Pancreas (tissue), 10 donors: ENCODE results near the gene TMTC2. TPM values are rescaled to one million over a fixed set of nuclear protein-coding genes. Genes with fewer than 3 reads are reported as not detected.
A peak's percentile ranks its signal among the peaks of the same experiment; 100 is the strongest.

Source experiments
- ATAC-seq, 4 donors: fragments of 200-7000 bp; cut with Tn5 transposase; one replicate each; pipeline versions ENCODE4 v1.8.0 to v1.9.1; 2020; ENCODE audit warnings: mild to moderate bottlenecking in 4 of 4, moderate library complexity in 4 of 4
- DNase-seq, 6 donors: peaks; one replicate each; pipeline ENCODE4 v3.0.0-alpha.2; 2020
- FAIRE-seq: peaks from 2 replicates; lab custom pipeline; 2012; peaks lifted over from hg19 to GRCh38; lab: Jason Lieb, UNC
- H3K27ac ChIP-seq, 4 donors: fragments of 200-600 bp; sonication (generic); 1 replicate in 3 of 4; 2 replicates in 1 of 4; pipeline versions ENCODE4 v1.5.0 to v1.8.0; 2020
- H3K27me3 ChIP-seq, 4 donors: fragments of 200-600 bp; one replicate each; pipeline ENCODE4 v1.8.0; 2021
- H3K36me3 ChIP-seq, 3 donors: fragments of 200-600 bp; sonication (generic) in 1 of 3; one replicate each; pipeline versions ENCODE4 v1.5.0 to v1.8.0; 2020 to 2021
- H3K4me1 ChIP-seq, 3 donors: fragments of 200-600 bp; one replicate each; pipeline ENCODE4 v1.8.0; 2021
- H3K4me3 ChIP-seq, 4 donors: fragments of 200-600 bp; sonication (generic) in 2 of 4; one replicate each; pipeline versions ENCODE4 v1.5.0 to v1.8.0; 2020 to 2021
- H3K9me3 ChIP-seq, 4 donors: fragments of 200-600 bp; one replicate each; pipeline ENCODE4 v1.8.0; 2021
- WGBS, 2 donors: extraction: QIAGEN DNeasy Blood & Tissue Kit; methylation state at CpG; one replicate each; pipeline ENCODE4 v1.1.7; 2013; 5-methylcytosine and 5-hydroxymethylcytosine counted together
- intact Hi-C, 3 donors: fragments of 100-400 bp; cut with DNase I; formaldehyde crosslinking; loops; one replicate each; pipeline versions ENCODE4 v1.11.1 to v1.14.2; 2022
- polyA plus RNA-seq, 2 donors: library from polyadenylated mRNA; stranded (reverse); fragments of 200-250 nt; gene quantifications; one replicate each; pipeline ENCODE4 v1.2.3, GENCODE V29; 2013
- total RNA-seq, 6 donors: library from RNA; stranded (reverse); fragmentation: NEBNext Ultra II Directional in 4 of 6; extraction: Animal tissue kit (Norgen Biotek cat#: 25700) in 4 of 6; gene quantifications; one replicate each; pipeline versions ENCODE4 v1.2.1 to v1.2.4, GENCODE V29; 2021 to 2023
- TF ChIP-seq, protein P1 (sequence below), 4 donors: fragments of 200-600 bp; sonication (generic) in 3 of 4; IDR thresholded peaks; one replicate each; pipeline versions ENCODE4 v1.5.0 to v1.8.0; 2021; ENCODE audit warnings: antibody characterized with exemption in 4 of 4
- donor health status: healthy with polysubstance abuse.
- donor health status: DM: no; HTN: no; CAD: no; lungs with moderate emphysema.
- donor health status: DM: no; HTN: no; CAD: no.
- donor health status: control.
- donor health status: control.
- donor health status: Bipolar disorder and iron deficiency.
- donor health status: DM: yes; HTN: yes; CAD: no.
- donor health status: DM: no; HTN: no; CAD: no.
- donor health status: DM: no; HTN: no; CAD: no.
- donor health status: DM: yes; HTN: yes; CAD: no.

TMTC2 gene
- total and polyA plus RNA-seq, 8 donors = 5.3 to 14.4 (median 6.4) TPM

DNA sequence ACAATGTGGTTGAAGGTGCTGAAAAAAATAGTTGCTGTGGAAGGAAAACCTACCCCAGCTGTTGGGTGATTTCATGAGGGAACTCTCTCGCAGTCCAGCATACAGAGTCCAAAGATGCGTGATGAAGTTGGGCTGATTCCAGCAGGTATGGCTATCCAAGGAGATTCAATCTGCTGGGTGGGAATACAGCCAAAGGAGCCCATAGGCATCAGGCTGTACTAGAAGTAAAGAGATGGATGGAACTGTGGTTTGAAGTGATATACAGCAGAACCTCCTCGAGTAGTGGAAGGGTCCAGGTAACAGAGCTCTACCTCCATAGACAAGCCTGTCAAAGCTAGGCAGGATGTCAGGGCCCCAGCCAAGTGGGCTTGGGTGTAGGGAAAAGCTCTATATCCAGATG is 11.5 kb upstream of the TMTC2 start:
- TF ChIP-seq, protein P1, sequence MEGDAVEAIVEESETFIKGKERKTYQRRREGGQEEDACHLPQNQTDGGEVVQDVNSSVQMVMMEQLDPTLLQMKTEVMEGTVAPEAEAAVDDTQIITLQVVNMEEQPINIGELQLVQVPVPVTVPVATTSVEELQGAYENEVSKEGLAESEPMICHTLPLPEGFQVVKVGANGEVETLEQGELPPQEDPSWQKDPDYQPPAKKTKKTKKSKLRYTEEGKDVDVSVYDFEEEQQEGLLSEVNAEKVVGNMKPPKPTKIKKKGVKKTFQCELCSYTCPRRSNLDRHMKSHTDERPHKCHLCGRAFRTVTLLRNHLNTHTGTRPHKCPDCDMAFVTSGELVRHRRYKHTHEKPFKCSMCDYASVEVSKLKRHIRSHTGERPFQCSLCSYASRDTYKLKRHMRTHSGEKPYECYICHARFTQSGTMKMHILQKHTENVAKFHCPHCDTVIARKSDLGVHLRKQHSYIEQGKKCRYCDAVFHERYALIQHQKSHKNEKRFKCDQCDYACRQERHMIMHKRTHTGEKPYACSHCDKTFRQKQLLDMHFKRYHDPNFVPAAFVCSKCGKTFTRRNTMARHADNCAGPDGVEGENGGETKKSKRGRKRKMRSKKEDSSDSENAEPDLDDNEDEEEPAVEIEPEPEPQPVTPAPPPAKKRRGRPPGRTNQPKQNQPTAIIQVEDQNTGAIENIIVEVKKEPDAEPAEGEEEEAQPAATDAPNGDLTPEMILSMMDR (IDR thresholded peaks at IDR 0.05) = no peak
- no peak overlapping the region for H3K4me3 ChIP-seq
- FAIRE-seq (no peak), ATAC-seq (no peak), DNase-seq (no peak)
- H3K4me1 ChIP-seq = no peaks in the 10 kb centered on the region
- H3K27me3 ChIP-seq = no peaks in the 10 kb centered on the region
- H3K9me3 ChIP-seq = no peaks in the 10 kb centered on the region
- intact Hi-C loops = no loop called here
- WGBS, 2 donors = 72 to 80% methylated on average over 3 of the region's 3 CpGs
- no peaks in the 10 kb centered on the region for H3K36me3 ChIP-seq
- no peak overlapping the region for H3K27ac ChIP-seq

DNA sequence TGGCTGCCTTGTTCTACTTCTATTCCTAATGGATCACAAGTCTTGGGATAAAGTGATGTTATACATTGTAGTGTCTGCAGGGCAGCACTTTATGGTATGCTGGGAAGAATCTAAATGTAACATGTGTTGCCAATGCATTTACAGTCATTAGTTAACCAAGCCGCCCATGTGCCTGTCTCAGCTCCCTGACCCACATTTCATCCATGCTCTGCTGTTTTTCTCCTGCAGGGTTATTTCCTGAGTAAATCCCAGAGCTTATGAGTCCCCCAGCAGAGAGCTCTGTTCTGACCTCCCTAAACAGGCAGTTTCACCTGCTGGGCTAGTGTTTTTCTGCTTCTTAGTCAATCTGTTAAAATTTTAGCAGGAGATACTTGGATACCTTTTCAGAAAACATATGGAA is 4.4 kb upstream of the TMTC2 start:
- TF ChIP-seq, protein P1 (IDR thresholded peaks at IDR 0.05) = no peak
- no peak for DNase-seq
- WGBS, 2 donors = 14 to 16% methylated on average over 1 of the region's 1 CpG
- Histone ChIP-seq H3K4me3 (no peak overlapping the region), H3K9me3 (no peaks in the 10 kb centered on the region), H3K36me3 (no peaks in the 10 kb centered on the region), H3K27ac (peak overlapping the region in 3 of 4 donors; percentile 6 to 50 (median 39)), H3K4me1 (peaks cover 2 to 28% (median 17%) of the 10 kb centered on the region in 3 donors), H3K27me3 (no peaks in the 10 kb centered on the region)
- no peak for FAIRE-seq
- no peak for ATAC-seq
- intact Hi-C loops = no loop called here

DNA sequence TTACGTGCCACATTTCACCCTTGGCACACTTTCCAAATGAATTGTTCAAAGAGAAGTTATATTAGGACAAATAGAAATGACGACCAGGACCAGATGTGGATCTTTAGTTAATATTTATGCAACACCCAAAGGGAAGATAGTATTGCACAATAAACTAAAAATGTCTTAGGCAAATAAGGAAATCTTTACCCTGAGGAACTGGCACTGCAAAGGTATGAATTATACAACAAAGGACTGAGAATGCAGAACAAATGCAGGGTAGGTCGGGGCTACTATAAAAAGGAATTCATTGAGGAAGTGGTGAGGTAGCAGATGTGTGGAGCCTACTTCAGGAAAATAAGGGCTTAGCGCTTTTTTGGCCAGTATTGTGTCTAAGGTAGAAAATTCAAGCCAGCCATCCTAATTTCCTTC is 3.9 kb upstream of the TMTC2 start:
- WGBS, 2 donors = 7 to 11% methylated on average over 4 of the region's 4 CpGs
- TF ChIP-seq, protein P1 (IDR thresholded peaks at IDR 0.05) = no peak
- Histone ChIP-seq H3K4me1 (peaks cover 2 to 28% (median 17%) of the 10 kb centered on the region in 3 donors), H3K36me3 (no peaks in the 10 kb centered on the region), H3K27ac (peak overlapping the region in 3 of 4 donors; percentile 6 to 50 (median 39)), H3K4me3 (no peak overlapping the region), H3K9me3 (no peaks in the 10 kb centered on the region), H3K27me3 (no peaks in the 10 kb centered on the region)
- intact Hi-C loops = no loop called here
- ATAC-seq (no peak), DNase-seq (no peak), FAIRE-seq (no peak)

DNA sequence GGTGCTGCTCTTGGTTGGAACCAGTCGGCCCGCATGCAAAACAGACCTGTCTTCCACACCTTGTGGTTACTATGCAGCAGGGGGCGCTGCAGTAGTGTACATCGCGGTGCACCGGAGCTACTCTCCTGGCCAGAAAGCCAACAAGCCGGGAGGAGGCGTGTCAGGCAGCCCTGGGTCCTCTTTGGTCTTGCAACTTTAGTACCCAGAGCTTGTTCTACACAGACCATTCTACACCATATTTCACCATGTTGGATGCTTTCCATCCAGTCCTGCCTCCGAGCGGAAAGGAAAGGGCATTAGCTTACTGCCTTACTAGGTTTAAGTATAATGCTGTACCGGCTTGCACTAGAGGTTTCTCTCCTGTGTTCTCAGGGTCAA is 927 bp upstream of the TMTC2 start:
- H3K27me3 ChIP-seq = no peaks in the 10 kb centered on the region
- ATAC-seq (peak; percentile 73 to 85 (median 76)), FAIRE-seq (peak; percentile 32), DNase-seq (peak; percentile 94 to 97 (median 96))
- peaks cover 2 to 35% (median 17%) of the 10 kb centered on the region in 3 donors for H3K4me1 ChIP-seq
- TF ChIP-seq, protein P1 (IDR thresholded peaks at IDR 0.05) = peak; percentile 80 to 82 (median 82)
- 0 to 2% methylated on average over 11 of the region's 11 CpGs for WGBS, 2 donors
- no peaks in the 10 kb centered on the region for H3K9me3 ChIP-seq
- no peaks in the 10 kb centered on the region for H3K36me3 ChIP-seq
- H3K27ac ChIP-seq = peak overlapping the region; percentile 89 to 98 (median 92)
- peak overlapping the region; percentile 60 to 81 (median 78) for H3K4me3 ChIP-seq
- intact Hi-C loops = no loop called here
